ENCODE results near the gene COMP.
"Not testable (repeated sequence)": the region's sequence is repeated elsewhere in the genome, so short reads cannot be mapped to it uniquely, and the experiment has no call there.

COMP gene

GRCh38 chr19:18816645-18817044 lies 25.5 kb upstream of the COMP start:
- not testable (repeated sequence) for H3K27ac ChIP-seq (ENCODE audit: insufficient read depth in 1 of 2, low read depth in 1 of 2, low read length in 2 of 2, poor library complexity in 1 of 2, severe bottlenecking in 2 of 2)
- WGBS (ENCODE audit: insufficient coverage): 97% methylated on average over 4 of the region's 4 CpGs

GRCh38 chr19:18815673-18816072 lies 24.6 kb upstream of the COMP start:
- Histone ChIP-seq H3K36me3 (ENCODE audit: control insufficient read depth in 4 of 4, insufficient read depth in 4 of 4, low read length in 3 of 4) (no peaks in the 10 kb centered on the region), H3K4me3 (ENCODE audit: control insufficient read depth in 1 of 7, extremely low read depth in 1 of 7, insufficient read depth in 4 of 7, low read depth in 2 of 7, low read length in 6 of 7) (no peak overlapping the region), H3K9me3 (ENCODE audit: control extremely low read depth in 1 of 5, control insufficient read depth in 4 of 5, insufficient read depth in 2 of 5, low read depth in 1 of 5, low read length in 4 of 5) (no peaks in the 10 kb centered on the region), H3K4me1 (ENCODE audit: control extremely low read depth in 1 of 4, control insufficient read depth in 4 of 4, insufficient read depth in 4 of 4, low read length in 3 of 4) (no peaks in the 10 kb centered on the region), H3K27ac (ENCODE audit: insufficient read depth in 1 of 2, low read depth in 1 of 2, low read length in 2 of 2, poor library complexity in 1 of 2, severe bottlenecking in 2 of 2) (no peak overlapping the region), H3K27me3 (replicated peaks in 2 of 5; ENCODE audit: control insufficient read depth in 4 of 5, insufficient read depth in 5 of 5, low read length in 4 of 5) (peaks cover 0 to 2% (median 0%) of the 10 kb centered on the region in 5 experiments)
- 88% methylated on average over 5 of the region's 5 CpGs for WGBS (ENCODE audit: insufficient coverage)
- DNase-seq: no peak
- POLR2A ChIA-PET: no interaction called here
- CTCF ChIA-PET: no interaction called here

More at GRCh38 chr19:18816645-18817044, 25.5 kb upstream of the COMP start:
- DNase-seq; H3K4me3 ChIP-seq (ENCODE audit: control insufficient read depth in 1 of 7, extremely low read depth in 1 of 7, insufficient read depth in 4 of 7, low read depth in 2 of 7, low read length in 6 of 7); H3K27me3 ChIP-seq (replicated peaks in 2 of 5; ENCODE audit: control insufficient read depth in 4 of 5, insufficient read depth in 5 of 5, low read length in 4 of 5); H3K9me3 ChIP-seq (ENCODE audit: control extremely low read depth in 1 of 5, control insufficient read depth in 4 of 5, insufficient read depth in 2 of 5, low read depth in 1 of 5, low read length in 4 of 5); POLR2A ChIA-PET; H3K36me3 ChIP-seq (ENCODE audit: control insufficient read depth in 4 of 4, insufficient read depth in 4 of 4, low read length in 3 of 4); H3K4me1 ChIP-seq (ENCODE audit: control extremely low read depth in 1 of 4, control insufficient read depth in 4 of 4, insufficient read depth in 4 of 4, low read length in 3 of 4); CTCF ChIA-PET: not testable (repeated sequence)

GRCh38 chr19:18814063-18814462 lies 23.0 kb upstream of the COMP start:
- ChIA-PET CTCF (interaction anchor here (1.8 kb wide), 1 partner anchor 33 kb away, joined by 4 read pairs; no protein-coding TSS in a partner anchor), POLR2A (no interaction called here)
- peaks cover 0 to 5% (median 0%) of the 10 kb centered on the region in 5 experiments for H3K27me3 ChIP-seq (replicated peaks in 2 of 5; ENCODE audit: control insufficient read depth in 4 of 5, insufficient read depth in 5 of 5, low read length in 4 of 5)

GRCh38 chr19:18811638-18812037 lies 20.5 kb upstream of the COMP start:
- H3K4me1 ChIP-seq (ENCODE audit: control extremely low read depth in 1 of 4, control insufficient read depth in 4 of 4, insufficient read depth in 4 of 4, low read length in 3 of 4); DNase-seq; H3K36me3 ChIP-seq (ENCODE audit: control insufficient read depth in 4 of 4, insufficient read depth in 4 of 4, low read length in 3 of 4); H3K9me3 ChIP-seq (ENCODE audit: control extremely low read depth in 1 of 5, control insufficient read depth in 4 of 5, insufficient read depth in 2 of 5, low read depth in 1 of 5, low read length in 4 of 5); POLR2A ChIA-PET; H3K27ac ChIP-seq (ENCODE audit: insufficient read depth in 1 of 2, low read depth in 1 of 2, low read length in 2 of 2, poor library complexity in 1 of 2, severe bottlenecking in 2 of 2); H3K4me3 ChIP-seq (ENCODE audit: control insufficient read depth in 1 of 7, extremely low read depth in 1 of 7, insufficient read depth in 4 of 7, low read depth in 2 of 7, low read length in 6 of 7); H3K27me3 ChIP-seq (replicated peaks in 2 of 5; ENCODE audit: control insufficient read depth in 4 of 5, insufficient read depth in 5 of 5, low read length in 4 of 5): not testable (repeated sequence)
- CTCF ChIA-PET: interaction anchor here (1.0 kb wide), 2 partner anchors 35 to 344 kb away, joined by 3 read pairs; no protein-coding TSS in a partner anchor
- 100% methylated on average over 4 of the region's 5 CpGs for whole genome bisulfite sequencing (ENCODE audit: insufficient coverage)

More at GRCh38 chr19:18814063-18814462, 23.0 kb upstream of the COMP start:
- Histone ChIP-seq H3K4me1 (ENCODE audit: control extremely low read depth in 1 of 4, control insufficient read depth in 4 of 4, insufficient read depth in 4 of 4, low read length in 3 of 4) (peaks cover 0 to 7% (median 1%) of the 10 kb centered on the region in 4 experiments), H3K9me3 (ENCODE audit: control extremely low read depth in 1 of 5, control insufficient read depth in 4 of 5, insufficient read depth in 2 of 5, low read depth in 1 of 5, low read length in 4 of 5) (no peaks in the 10 kb centered on the region), H3K36me3 (ENCODE audit: control insufficient read depth in 4 of 4, insufficient read depth in 4 of 4, low read length in 3 of 4) (no peaks in the 10 kb centered on the region), H3K27ac (ENCODE audit: insufficient read depth in 1 of 2, low read depth in 1 of 2, low read length in 2 of 2, poor library complexity in 1 of 2, severe bottlenecking in 2 of 2) (no peak overlapping the region), H3K4me3 (ENCODE audit: control insufficient read depth in 1 of 7, extremely low read depth in 1 of 7, insufficient read depth in 4 of 7, low read depth in 2 of 7, low read length in 6 of 7) (no peak overlapping the region)
- no peak for DNase-seq
- WGBS (ENCODE audit: insufficient coverage): 86% methylated on average over 8 of the region's 9 CpGs

GRCh38 chr19:18809149-18809868 lies 18.2 kb upstream of the COMP start:
- H3K27me3 ChIP-seq (replicated peaks in 2 of 5; ENCODE audit: control insufficient read depth in 4 of 5, insufficient read depth in 5 of 5, low read length in 4 of 5): peaks cover 0 to 5% (median 0%) of the 10 kb centered on the region in 5 experiments
- peaks cover 0 to 7% (median 1%) of the 10 kb centered on the region in 4 experiments for H3K4me1 ChIP-seq (ENCODE audit: control extremely low read depth in 1 of 4, control insufficient read depth in 4 of 4, insufficient read depth in 4 of 4, low read length in 3 of 4)
- DNase-seq: peak in 2 of 3 donors; percentile 35 to 38
- H3K36me3 ChIP-seq (ENCODE audit: control insufficient read depth in 4 of 4, insufficient read depth in 4 of 4, low read length in 3 of 4): no peaks in the 10 kb centered on the region
- no peaks in the 10 kb centered on the region for H3K9me3 ChIP-seq (ENCODE audit: control extremely low read depth in 1 of 5, control insufficient read depth in 4 of 5, insufficient read depth in 2 of 5, low read depth in 1 of 5, low read length in 4 of 5)
- H3K27ac ChIP-seq (ENCODE audit: insufficient read depth in 1 of 2, low read depth in 1 of 2, low read length in 2 of 2, poor library complexity in 1 of 2, severe bottlenecking in 2 of 2): no peak overlapping the region
- WGBS (ENCODE audit: insufficient coverage): 21% methylated on average over 9 of the region's 14 CpGs
- ChIA-PET CTCF (interaction anchor here (0.6 kb wide), 1 partner anchor 20 kb away, joined by 3 read pairs; no protein-coding TSS in a partner anchor), POLR2A (no interaction called here)
- no peak overlapping the region for H3K4me3 ChIP-seq (ENCODE audit: control insufficient read depth in 1 of 7, extremely low read depth in 1 of 7, insufficient read depth in 4 of 7, low read depth in 2 of 7, low read length in 6 of 7)

GRCh38 chr19:18807861-18808331 lies 16.8 kb upstream of the COMP start:
- ChIA-PET POLR2A (no interaction called here), CTCF (no interaction called here)
- Histone ChIP-seq H3K36me3 (ENCODE audit: control insufficient read depth in 4 of 4, insufficient read depth in 4 of 4, low read length in 3 of 4) (no peaks in the 10 kb centered on the region), H3K4me1 (ENCODE audit: control extremely low read depth in 1 of 4, control insufficient read depth in 4 of 4, insufficient read depth in 4 of 4, low read length in 3 of 4) (peaks cover 0 to 7% (median 1%) of the 10 kb centered on the region in 4 experiments), H3K9me3 (ENCODE audit: control extremely low read depth in 1 of 5, control insufficient read depth in 4 of 5, insufficient read depth in 2 of 5, low read depth in 1 of 5, low read length in 4 of 5) (no peaks in the 10 kb centered on the region), H3K27me3 (replicated peaks in 2 of 5; ENCODE audit: control insufficient read depth in 4 of 5, insufficient read depth in 5 of 5, low read length in 4 of 5) (peaks cover 0 to 3% (median 0%) of the 10 kb centered on the region in 5 experiments), H3K27ac (ENCODE audit: insufficient read depth in 1 of 2, low read depth in 1 of 2, low read length in 2 of 2, poor library complexity in 1 of 2, severe bottlenecking in 2 of 2) (no peak overlapping the region), H3K4me3 (ENCODE audit: control insufficient read depth in 1 of 7, extremely low read depth in 1 of 7, insufficient read depth in 4 of 7, low read depth in 2 of 7, low read length in 6 of 7) (no peak overlapping the region)
- no peak for DNase-seq
- 92% methylated on average over 18 of the region's 19 CpGs for WGBS (ENCODE audit: insufficient coverage)

- Histone ChIP-seq H3K27me3 (replicated peaks in 2 of 5; ENCODE audit: control insufficient read depth in 4 of 5, insufficient read depth in 5 of 5, low read length in 4 of 5) (peaks cover 0 to 15% (median 4%) of the 10 kb centered on the region in 5 experiments), H3K9me3 (ENCODE audit: control extremely low read depth in 1 of 5, control insufficient read depth in 4 of 5, insufficient read depth in 2 of 5, low read depth in 1 of 5, low read length in 4 of 5) (no peaks in the 10 kb centered on the region), H3K27ac (ENCODE audit: insufficient read depth in 1 of 2, low read depth in 1 of 2, low read length in 2 of 2, poor library complexity in 1 of 2, severe bottlenecking in 2 of 2) (no peak overlapping the region), H3K4me3 (ENCODE audit: control insufficient read depth in 1 of 7, extremely low read depth in 1 of 7, insufficient read depth in 4 of 7, low read depth in 2 of 7, low read length in 6 of 7) (no peak overlapping the region), H3K36me3 (ENCODE audit: control insufficient read depth in 4 of 4, insufficient read depth in 4 of 4, low read length in 3 of 4) (no peaks in the 10 kb centered on the region), H3K4me1 (ENCODE audit: control extremely low read depth in 1 of 4, control insufficient read depth in 4 of 4, insufficient read depth in 4 of 4, low read length in 3 of 4) (peaks cover 0 to 6% (median 1%) of the 10 kb centered on the region in 4 experiments)
- 98% methylated on average over 8 of the region's 8 CpGs for WGBS (ENCODE audit: insufficient coverage)
- CTCF ChIA-PET: no interaction called here
- POLR2A ChIA-PET: no interaction called here
- DNase-seq: no peak
Observed at GRCh38 chr19:18804643-18805042, 13.5 kb upstream of the COMP start.

Measured in common myeloid progenitor, CD34-positive (primary cell).